Keratinocyte (primary cell): ENCODE measurements around the gene GREM1. TPM values are rescaled to one million over a fixed set of nuclear protein-coding genes. Genes with fewer than 3 reads are reported as not detected.

Source experiments
- DNase-seq: peaks from one replicate; pipeline ENCODE4 v3.0.0-alpha.2; 2011; ENCODE audit warnings: low read depth, missing footprints, low spot score
- FAIRE-seq: peaks from 2 replicates; lab custom pipeline; 2011; peaks lifted over from hg19 to GRCh38; lab: Jason Lieb, UNC
- H2AFZ ChIP-seq: 2 replicates; pipeline ENCODE4 v1.6.0; 2012; ENCODE audit warnings: low read length, control low read depth, inconsistent platforms; ENCODE audit not compliant: control insufficient read depth
- H3K27ac ChIP-seq: 2 replicates; pipeline ENCODE4 v1.5.1; 2011; ENCODE audit warnings: low read length; ENCODE audit not compliant: control insufficient read depth, insufficient read depth
- H3K27me3 ChIP-seq: 3 replicates; pipeline ENCODE4 v1.6.0; 2011; ENCODE audit warnings: low read length; ENCODE audit not compliant: control insufficient read depth, insufficient read depth; ENCODE audit errors: extremely low read depth
- H3K36me3 ChIP-seq, 2 experiments: 2 replicates in 1 of 2; 3 replicates in 1 of 2; pipeline ENCODE4 v1.5.1; 2011; ENCODE audit warnings: low read length in 2 of 2, mild to moderate bottlenecking in 1 of 2; ENCODE audit not compliant: control insufficient read depth in 2 of 2, insufficient read depth in 2 of 2; ENCODE audit errors: extremely low read depth in 1 of 2
- H3K4me1 ChIP-seq: 3 replicates; pipeline ENCODE4 v1.5.1; 2011; ENCODE audit warnings: low read length; ENCODE audit not compliant: control insufficient read depth, insufficient read depth; ENCODE audit errors: extremely low read depth
- H3K4me2 ChIP-seq: 3 replicates; pipeline ENCODE4 v1.6.0; 2011; ENCODE audit warnings: low read depth, low read length; ENCODE audit not compliant: control insufficient read depth, insufficient read depth; ENCODE audit errors: extremely low read depth
- H3K4me3 ChIP-seq, 3 experiments: fragments of 200-600 bp in 1 of 3; sonication (generic) in 1 of 3; 2 replicates in 2 of 3; 3 replicates in 1 of 3; pipeline ENCODE4 v1.5.1; 2011 to 2016; ENCODE audit warnings: low read length in 3 of 3, mild to moderate bottlenecking in 3 of 3, control low read depth in 2 of 3, inconsistent platforms in 1 of 3, low read depth in 1 of 3, mixed read lengths in 1 of 3, mixed run types in 1 of 3, moderate library complexity in 1 of 3; ENCODE audit not compliant: control insufficient read depth in 2 of 3, insufficient read depth in 2 of 3; ENCODE audit errors: extremely low read depth in 1 of 3
- H3K79me2 ChIP-seq: 2 replicates; pipeline ENCODE4 v1.6.0; 2012; ENCODE audit warnings: low read length; ENCODE audit not compliant: control insufficient read depth, insufficient read depth
- H3K9ac ChIP-seq: 3 replicates; pipeline ENCODE4 v1.6.0; 2011; ENCODE audit warnings: low read length; ENCODE audit not compliant: control insufficient read depth, insufficient read depth; ENCODE audit errors: extremely low read depth
- H3K9me1 ChIP-seq: 3 replicates; pipeline ENCODE4 v1.6.0; 2011; ENCODE audit warnings: low read length; ENCODE audit not compliant: control insufficient read depth, insufficient read depth; ENCODE audit errors: extremely low read depth
- H3K9me3 ChIP-seq: 2 replicates; pipeline ENCODE4 v1.5.1; 2012; ENCODE audit warnings: low read depth, low read length; ENCODE audit not compliant: control insufficient read depth
- H4K20me1 ChIP-seq: 3 replicates; pipeline ENCODE4 v1.6.0; 2011; ENCODE audit warnings: low read length; ENCODE audit not compliant: control insufficient read depth, insufficient read depth; ENCODE audit errors: extremely low read depth
- CTCF ChIP-seq, 3 experiments: IDR thresholded peaks in 1 of 3; conservative IDR thresholded peaks in 1 of 3; optimal IDR thresholded peaks in 1 of 3; 2 replicates in 2 of 3; 3 replicates in 1 of 3; pipeline versions ENCODE3 to v1.5.1; 2011; ENCODE audit warnings: low read length in 3 of 3, mild to moderate bottlenecking in 3 of 3, moderate library complexity in 2 of 3, control low read depth in 1 of 3, inconsistent platforms in 1 of 3; ENCODE audit not compliant: insufficient read depth in 2 of 3; ENCODE audit errors: extremely low read depth in 1 of 3
- EZH2 ChIP-seq: IDR thresholded peaks from one replicate; pipeline ENCODE4 v1.6.1; 2012; ENCODE audit warnings: inconsistent platforms, mild to moderate bottlenecking, low read length, moderate library complexity
- dilution Hi-C: fragments of 300-500 bp; cut with MboI; formaldehyde crosslinking; loops from one replicate; pipeline ENCODE4 v1.7.0; 2020; ENCODE audit warnings: low sequenced_read_pairs; ENCODE audit not compliant: extremely low pct_ligation_motif_present
- polyA plus RNA-seq, 5 experiments: library from polyadenylated mRNA; depleted of rRNA in 3 of 5; stranded (reverse) in 3 of 5; stranded (forward) in 1 of 5; unstranded in 1 of 5; fragments of >200 nt; gene quantifications; 1 replicate in 1 of 5; 2 replicates in 3 of 5; 3 replicates in 1 of 5; pipeline versions ENCODE4 v1.2.1 to v1.2.3, GENCODE V29; 2011 to 2012; ENCODE audit warnings: missing spikeins in 2 of 5, low read depth in 1 of 5, low replicate concordance in 1 of 5

GREM1 gene
- polyA plus RNA-seq, 1 donor (not counting 4 experiments of a cell fraction or from before 2014, with no cell fraction given) = 0.04 TPM

- no peak overlapping the region for H3K4me2 ChIP-seq
- H4K20me1 ChIP-seq = no peaks in the 10 kb centered on the region
- peaks cover 0 to 2% of the 10 kb centered on the region in 2 experiments for H3K36me3 ChIP-seq
- no peak overlapping the region for H3K9ac ChIP-seq
- DNase-seq (no peak), FAIRE-seq (no peak)
- H3K27me3 ChIP-seq = no peaks in the 10 kb centered on the region
- no peak overlapping the region for H3K27ac ChIP-seq
- no peak overlapping the region for H2AFZ ChIP-seq
- H3K79me2 ChIP-seq = no peaks in the 10 kb centered on the region
- TF ChIP-seq EZH2 (no peak), CTCF (optimal IDR thresholded peaks at IDR 0.05 in 1 of 3, IDR thresholded peaks at IDR 0.05 in 1 of 3, conservative IDR thresholded peaks at IDR 0.05 in 1 of 3; ENCODE audit: extremely low read depth in 1 of 3, insufficient read depth in 2 of 3, low read length in 3 of 3) (no peak)
- H3K4me1 ChIP-seq = peaks cover 10% of the 10 kb centered on the region
- no peaks in the 10 kb centered on the region for H3K9me1 ChIP-seq
- H3K9me3 ChIP-seq = no peaks in the 10 kb centered on the region
- dilution Hi-C loops = no loop called here
- no peak overlapping the region for H3K4me3 ChIP-seq
These were observed 46.2 kb upstream of the GREM1 start for GRCh38 chr15:32671339-32672325.

DNA sequence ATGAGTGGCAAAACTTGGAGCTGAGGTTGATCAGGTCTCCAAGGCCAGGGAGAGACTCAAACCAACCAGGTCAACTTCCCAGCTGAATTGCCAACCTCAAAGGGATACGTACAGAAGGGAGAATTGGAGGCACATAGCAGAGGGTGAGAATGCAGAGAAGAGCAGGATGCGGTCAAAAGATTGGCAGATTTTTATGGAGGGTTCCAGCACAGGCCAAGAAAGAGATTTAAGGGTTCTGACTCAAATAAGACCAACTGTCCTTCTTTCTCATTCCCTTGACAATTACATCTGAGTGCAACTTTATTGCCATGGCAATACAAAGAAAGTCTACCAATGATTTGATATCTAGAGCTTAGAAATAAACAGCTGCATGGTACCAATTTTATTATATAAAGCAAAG lies 43.1 kb upstream of the GREM1 start:
- DNase-seq = no peak
- H3K27ac ChIP-seq = no peak overlapping the region
- no peak overlapping the region for H3K9ac ChIP-seq
- H3K79me2 ChIP-seq = no peaks in the 10 kb centered on the region
- no peak for FAIRE-seq
- H3K9me1 ChIP-seq = no peaks in the 10 kb centered on the region
- H4K20me1 ChIP-seq = no peaks in the 10 kb centered on the region
- TF ChIP-seq EZH2 (no peak), CTCF (optimal IDR thresholded peaks at IDR 0.05 in 1 of 3, IDR thresholded peaks at IDR 0.05 in 1 of 3, conservative IDR thresholded peaks at IDR 0.05 in 1 of 3; ENCODE audit: extremely low read depth in 1 of 3, insufficient read depth in 2 of 3, low read length in 3 of 3) (no peak)
- dilution Hi-C loops = no loop called here
- no peaks in the 10 kb centered on the region for H3K9me3 ChIP-seq
- peaks cover 10% of the 10 kb centered on the region for H3K4me1 ChIP-seq
- no peak overlapping the region for H2AFZ ChIP-seq
- H3K36me3 ChIP-seq = no peaks in the 10 kb centered on the region
- H3K4me2 ChIP-seq = no peak overlapping the region
- H3K27me3 ChIP-seq = no peaks in the 10 kb centered on the region
- no peak overlapping the region for H3K4me3 ChIP-seq
